Posterior cingulate gyrus (tissue), 11 donors: Measurements from ENCODE around the gene ZNF140.

Source experiments
- DNase-seq, 10 donors: peaks; one replicate each; pipeline versions ENCODE4 v3.0.0 to v3.0.0-alpha.2; 2020 to 2021; ENCODE audit warnings: mixed read lengths in 3 of 10
- intact Hi-C: fragments of 100-400 bp; cut with DNase I; formaldehyde crosslinking; loops from one replicate; pipeline ENCODE4 v1.15.1; 2023

ZNF140 gene

DNA sequence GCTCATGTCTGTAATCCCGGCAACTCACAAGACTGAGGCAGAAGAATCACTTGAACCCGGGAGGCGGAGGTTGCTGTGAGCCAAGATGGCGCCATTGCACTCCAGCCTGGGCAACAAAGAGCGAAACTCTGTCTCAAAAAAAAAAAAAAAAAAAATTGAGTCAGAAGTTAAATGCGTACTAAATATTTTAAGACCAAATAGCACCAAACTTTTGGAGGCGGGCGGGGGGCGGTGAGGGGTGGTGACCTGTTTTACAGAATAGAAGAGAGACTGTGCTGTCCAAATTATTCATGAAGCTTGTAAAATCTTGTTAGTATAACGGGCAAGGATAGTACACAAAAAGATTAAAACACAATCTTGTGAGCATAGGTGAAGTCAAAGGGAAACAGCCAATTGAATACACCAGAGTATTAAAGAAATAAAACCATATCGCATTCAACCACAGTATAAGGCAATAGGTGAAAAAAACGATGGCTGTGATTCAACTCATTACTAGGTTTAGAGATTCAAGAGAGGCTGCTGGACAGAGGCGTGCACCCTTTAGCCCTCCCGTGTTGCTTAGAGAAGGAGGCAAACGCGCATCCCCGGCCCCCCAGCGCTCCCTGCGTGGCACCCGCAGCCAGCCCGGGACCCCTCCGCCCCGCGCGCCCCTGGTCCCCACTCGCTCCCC, 48.8 kb downstream of the ZNF140 start:
- intact Hi-C loops, result loop anchor here (1.0 kb wide), 1 partner anchor 49 kb away; the partner anchor contains the start of gene ZNF140
- no peak for DNase-seq

DNA sequence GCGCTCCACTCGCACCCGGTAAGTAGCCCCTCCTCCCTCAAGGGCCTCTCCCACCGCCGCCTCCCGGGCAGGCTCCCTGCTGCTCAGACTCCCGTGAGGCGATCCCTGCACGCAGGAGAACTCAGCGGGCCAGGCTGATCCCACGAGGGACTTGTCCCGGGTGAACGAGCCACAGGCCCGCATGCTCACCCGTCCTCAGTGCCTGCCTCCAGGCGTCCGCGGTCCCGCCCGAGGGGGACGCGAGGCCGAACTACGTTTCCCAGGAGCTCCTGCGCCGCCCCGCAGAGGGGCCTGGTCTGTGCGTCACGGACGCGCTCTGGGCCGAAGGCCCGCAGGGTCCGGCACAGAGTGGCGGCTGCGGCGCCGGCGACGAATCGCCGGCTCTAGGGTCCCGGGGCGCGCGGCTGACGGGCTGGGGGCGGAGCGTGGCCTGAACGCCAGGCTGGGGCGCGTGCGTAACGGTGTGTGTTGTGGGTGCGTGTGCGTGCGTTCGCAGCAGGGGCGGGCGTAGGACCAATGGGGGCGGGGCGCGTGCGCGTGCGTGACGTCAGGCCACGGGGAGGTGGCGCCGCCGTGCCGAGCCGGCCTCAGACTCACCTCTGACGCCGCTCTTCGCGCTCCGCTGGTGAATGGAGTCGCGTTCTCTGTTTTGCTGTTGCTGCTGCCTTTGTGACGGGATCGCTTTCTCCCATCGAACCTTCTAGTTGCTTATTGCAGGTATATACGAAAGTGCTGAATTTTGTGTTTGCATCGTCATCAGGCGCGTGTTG, 49.5 kb downstream of the ZNF140 start, which contains the start of the genes ZNF10 and ZNF891:
Gene ZNF10 (plus strand): TSS at position 590 of the 770 bp plus-strand sequence. CDS start 13,866 bp downstream, outside the sequence.
Gene ZNF891 (minus strand): TSS at position 237 of the 770 bp plus-strand sequence. CDS start 8,356 bp downstream, outside the sequence.
- intact Hi-C loops, result loop anchor here (1.0 kb wide), 1 partner anchor 50 kb away; the partner anchor contains the start of gene ZNF140

DNA sequence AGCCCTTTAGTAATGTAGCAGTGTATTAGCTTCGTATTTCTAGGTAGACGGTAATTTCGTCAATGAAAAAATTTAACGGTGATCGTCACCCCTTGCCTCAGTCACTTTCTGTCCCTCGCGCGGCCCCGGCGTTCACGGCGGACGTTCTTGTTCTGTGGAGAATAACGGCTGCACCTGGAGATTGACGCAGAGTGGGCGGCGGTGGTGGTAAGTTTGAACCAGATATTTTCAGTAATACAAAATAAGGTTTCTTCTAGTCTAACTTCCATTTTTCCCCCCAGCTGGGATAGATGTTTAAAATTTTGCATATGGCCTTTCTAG, 50.0 kb downstream of the ZNF140 start:
- intact Hi-C loops, result loop anchor here (1.0 kb wide), 1 partner anchor 50 kb away; the partner anchor contains the start of gene ZNF140
- peak in 8 of 10 donors; percentile 17 to 88 (median 33) for DNase-seq

More for the DNA sequence above, 49.5 kb downstream of the ZNF140 start, which contains the start of the genes ZNF10 and ZNF891:
- DNase-seq, result peak; percentile 91 to 99 (median 95)

DNA sequence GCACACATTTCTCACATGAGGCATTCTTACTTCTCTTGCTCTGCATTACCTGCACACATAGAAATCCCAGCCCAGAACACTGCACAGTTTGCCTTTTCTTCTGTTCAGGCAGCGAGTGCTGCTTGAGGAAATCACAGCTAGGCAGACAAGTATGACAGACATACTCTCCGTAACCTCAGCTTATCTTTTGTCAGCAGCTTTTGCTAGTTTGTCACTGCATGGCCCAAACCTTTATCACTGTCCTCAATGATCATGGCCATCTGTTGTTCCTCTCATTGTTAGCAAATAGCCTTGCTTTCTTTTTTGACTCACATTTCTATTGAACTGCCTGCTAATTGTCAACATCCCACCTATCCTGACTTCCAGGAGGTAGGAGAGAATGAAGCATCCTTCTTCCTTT, 55.0 kb downstream of the ZNF140 start:
- no peak for DNase-seq
- intact Hi-C loops, result no loop called here

DNA sequence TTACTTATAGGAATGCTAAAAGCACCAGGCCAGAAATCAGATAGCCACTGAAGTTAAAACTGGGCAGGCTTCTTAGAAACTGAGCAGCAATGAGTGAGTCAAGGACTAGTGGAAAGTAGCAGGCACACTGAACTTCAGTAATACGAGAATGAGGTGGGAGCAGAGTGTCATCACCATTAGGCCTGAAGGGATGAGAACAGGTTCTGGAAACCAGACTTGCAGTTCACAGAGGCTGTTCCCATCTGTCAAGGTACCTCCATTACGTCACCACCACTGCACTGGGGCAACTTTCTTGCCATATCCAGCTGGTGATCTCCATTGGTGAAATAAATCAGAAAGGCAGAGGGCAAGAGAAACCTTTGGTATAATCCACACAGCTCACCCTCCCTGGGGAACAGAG, 65.3 kb downstream of the ZNF140 start:
- no peak for DNase-seq
- intact Hi-C loops, result no loop called here

DNA sequence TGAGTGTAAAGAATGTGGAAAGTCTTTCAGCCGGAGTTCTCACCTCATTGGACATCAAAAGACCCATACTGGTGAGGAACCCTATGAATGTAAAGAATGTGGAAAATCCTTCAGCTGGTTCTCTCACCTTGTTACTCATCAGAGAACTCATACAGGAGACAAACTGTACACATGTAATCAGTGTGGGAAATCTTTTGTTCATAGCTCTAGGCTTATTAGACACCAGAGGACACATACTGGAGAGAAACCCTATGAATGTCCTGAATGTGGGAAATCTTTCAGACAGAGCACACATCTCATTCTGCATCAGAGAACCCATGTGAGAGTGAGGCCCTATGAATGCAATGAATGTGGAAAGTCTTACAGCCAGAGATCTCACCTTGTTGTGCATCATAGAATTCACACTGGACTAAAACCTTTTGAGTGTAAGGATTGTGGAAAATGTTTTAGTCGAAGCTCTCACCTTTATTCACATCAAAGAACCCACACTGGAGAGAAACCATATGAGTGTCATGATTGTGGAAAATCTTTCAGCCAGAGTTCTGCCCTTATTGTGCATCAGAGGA, 75.5 kb downstream of the ZNF140 start:
- intact Hi-C loops, result no loop called here
- DNase-seq, result no peak
